Spinal cord (tissue), 10 donors: ENCODE results near the gene ARHGAP36. TPM values are rescaled to one million over a fixed set of nuclear protein-coding genes. Genes with fewer than 3 reads are reported as not detected.

ENCODE experiments used
- DNase-seq, 6 donors: peaks; one replicate each; pipeline versions ENCODE4 v3.0.0 to v3.0.0-alpha.2; 2013 to 2015; ENCODE audit warnings: low spot score in 6 of 6, low read depth in 4 of 6
- H3K27ac ChIP-seq: one replicate; pipeline ENCODE4 v1.5.1; 2013; ENCODE audit warnings: low read depth, low read length, control low read depth
- H3K27me3 ChIP-seq: one replicate; pipeline ENCODE4 v1.6.1; 2013; ENCODE audit warnings: low read length; ENCODE audit not compliant: control insufficient read depth, insufficient read depth
- H3K36me3 ChIP-seq: one replicate; pipeline ENCODE4 v1.6.1; 2013; ENCODE audit warnings: low read length; ENCODE audit not compliant: control insufficient read depth, insufficient read depth
- H3K4me1 ChIP-seq: one replicate; pipeline ENCODE4 v1.6.1; 2013; ENCODE audit warnings: low read length; ENCODE audit not compliant: control insufficient read depth, insufficient read depth
- H3K4me3 ChIP-seq: one replicate; pipeline ENCODE4 v1.5.1; 2013; ENCODE audit warnings: low read depth, low read length, control low read depth
- H3K9me3 ChIP-seq: one replicate; pipeline ENCODE4 v1.6.1; 2013; ENCODE audit warnings: low read length; ENCODE audit not compliant: control insufficient read depth, insufficient read depth
- WGBS: methylation state at CpG from one replicate; pipeline ENCODE4 v1.1.5; 2013; ENCODE audit warnings: missing lambda C conversion rate; ENCODE audit not compliant: insufficient coverage; 5-methylcytosine and 5-hydroxymethylcytosine counted together
- polyA plus RNA-seq, 2 donors: library from polyadenylated mRNA; unstranded; fragments of 120-200 nt; gene quantifications; one replicate each; pipeline ENCODE4 v1.2.1, GENCODE V29; 2013; ENCODE audit not compliant: insufficient read length in 2 of 2
- total RNA-seq, 2 donors: library from RNA; depleted of rRNA in 1 of 2; stranded (reverse); fragments of 120-200 nt in 1 of 2; fragments of >200 nt in 1 of 2; gene quantifications; one replicate each; pipeline versions ENCODE4 v1.2.3 to v1.2.4, GENCODE V29; 2013 to 2014
- donor health status: healthy.

The ARHGAP36 gene
- total and polyA plus RNA-seq, 4 donors: 21.0 to 119 (median 83.1) TPM

GRCh38 chrX:131067216-131067615, 9.1 kb downstream of the ARHGAP36 start:
- DNase-seq: no peak
- peaks cover 46% of the 10 kb centered on the region for H3K27me3 ChIP-seq
- H3K4me3 ChIP-seq: no peak overlapping the region
- H3K4me1 ChIP-seq: peaks cover 16% of the 10 kb centered on the region
- no peaks in the 10 kb centered on the region for H3K36me3 ChIP-seq
- no peak overlapping the region for H3K27ac ChIP-seq
- WGBS: 29% methylated on average over 16 of the region's 19 CpGs
- no peaks in the 10 kb centered on the region for H3K9me3 ChIP-seq

GRCh38 chrX:131067846-131068745, 9.9 kb downstream of the ARHGAP36 start:
- peak in 2 of 6 donors; percentile 36 to 63 for DNase-seq
- peaks cover 17% of the 10 kb centered on the region for H3K4me1 ChIP-seq
- 26% methylated on average over 15 of the region's 41 CpGs for WGBS
- H3K27me3 ChIP-seq: peaks cover 55% of the 10 kb centered on the region
- no peaks in the 10 kb centered on the region for H3K9me3 ChIP-seq
- H3K36me3 ChIP-seq: no peaks in the 10 kb centered on the region
- peak overlapping the region; percentile 7 for H3K4me3 ChIP-seq
- no peak overlapping the region for H3K27ac ChIP-seq

GRCh38 chrX:131068945-131069719, 11.0 kb downstream of the ARHGAP36 start:
- Histone ChIP-seq H3K9me3 (no peaks in the 10 kb centered on the region), H3K36me3 (no peaks in the 10 kb centered on the region), H3K27ac (no peak overlapping the region), H3K4me1 (peaks cover 21% of the 10 kb centered on the region), H3K4me3 (peak overlapping the region; percentile 21), H3K27me3 (peaks cover 66% of the 10 kb centered on the region)
- DNase-seq: peak in 2 of 6 donors; percentile 59 to 63
- 21% methylated on average over 18 of the region's 26 CpGs for WGBS

GRCh38 chrX:131072871-131073571, 14.9 kb downstream of the ARHGAP36 start:
- H3K36me3 ChIP-seq: no peaks in the 10 kb centered on the region
- no peak for DNase-seq
- H3K27me3 ChIP-seq: peaks cover 63% of the 10 kb centered on the region
- no peaks in the 10 kb centered on the region for H3K9me3 ChIP-seq
- H3K4me3 ChIP-seq: no peak overlapping the region
- peaks cover 10% of the 10 kb centered on the region for H3K4me1 ChIP-seq
- no peak overlapping the region for H3K27ac ChIP-seq
- WGBS: 24% methylated on average over 39 of the region's 39 CpGs

GRCh38 chrX:131073607-131074006, 15.5 kb downstream of the ARHGAP36 start:
- whole genome bisulfite sequencing: 51% methylated on average over 3 of the region's 4 CpGs
- no peak for DNase-seq
- H3K27ac ChIP-seq: no peak overlapping the region
- no peaks in the 10 kb centered on the region for H3K36me3 ChIP-seq
- no peaks in the 10 kb centered on the region for H3K9me3 ChIP-seq
- H3K4me1 ChIP-seq: peaks cover 10% of the 10 kb centered on the region
- peaks cover 60% of the 10 kb centered on the region for H3K27me3 ChIP-seq
- H3K4me3 ChIP-seq: no peak overlapping the region

- no peak for DNase-seq
- peaks cover 53% of the 10 kb centered on the region for H3K27me3 ChIP-seq
Observed at GRCh38 chrX:131081772-131082740, 23.9 kb downstream of the ARHGAP36 start.

GRCh38 chrX:131083510-131084142, 25.5 kb downstream of the ARHGAP36 start:
- WGBS: 23% methylated on average over 33 of the region's 34 CpGs
- no peaks in the 10 kb centered on the region for H3K9me3 ChIP-seq
- H3K27me3 ChIP-seq: peaks cover 53% of the 10 kb centered on the region
- no peak overlapping the region for H3K4me3 ChIP-seq
- H3K36me3 ChIP-seq: no peaks in the 10 kb centered on the region
- DNase-seq: no peak
- no peak overlapping the region for H3K27ac ChIP-seq
- H3K4me1 ChIP-seq: peaks cover 17% of the 10 kb centered on the region

More at GRCh38 chrX:131081772-131082740, 23.9 kb downstream of the ARHGAP36 start:
- WGBS: 21% methylated on average over 75 of the region's 75 CpGs
- H3K27ac ChIP-seq: no peak overlapping the region
- peaks cover 17% of the 10 kb centered on the region for H3K4me1 ChIP-seq
- no peaks in the 10 kb centered on the region for H3K9me3 ChIP-seq
- no peaks in the 10 kb centered on the region for H3K36me3 ChIP-seq
- H3K4me3 ChIP-seq: no peak overlapping the region

- peaks cover 54% of the 10 kb centered on the region for H3K27me3 ChIP-seq
- no peaks in the 10 kb centered on the region for H3K36me3 ChIP-seq
- peaks cover 17% of the 10 kb centered on the region for H3K4me1 ChIP-seq
- DNase-seq: no peak
- WGBS: 12% methylated on average over 4 of the region's 7 CpGs
- H3K9me3 ChIP-seq: no peaks in the 10 kb centered on the region
- no peak overlapping the region for H3K27ac ChIP-seq
- H3K4me3 ChIP-seq: no peak overlapping the region
Observed at GRCh38 chrX:131084145-131084544, 26.0 kb downstream of the ARHGAP36 start.
